GM19455 (cell line): ENCODE measurements around the gene BBS5.
"Not testable (repeated sequence)": the region's sequence is repeated elsewhere in the genome, so short reads cannot be mapped to it uniquely, and the experiment has no call there.

Source experiments
- ATAC-seq: cut with Tn5 transposase; IDR thresholded peaks from one replicate; pipeline ENCODE4 v1.9.1; 2021; ENCODE audit not compliant: unreplicated experiment

Gene BBS5

DNA sequence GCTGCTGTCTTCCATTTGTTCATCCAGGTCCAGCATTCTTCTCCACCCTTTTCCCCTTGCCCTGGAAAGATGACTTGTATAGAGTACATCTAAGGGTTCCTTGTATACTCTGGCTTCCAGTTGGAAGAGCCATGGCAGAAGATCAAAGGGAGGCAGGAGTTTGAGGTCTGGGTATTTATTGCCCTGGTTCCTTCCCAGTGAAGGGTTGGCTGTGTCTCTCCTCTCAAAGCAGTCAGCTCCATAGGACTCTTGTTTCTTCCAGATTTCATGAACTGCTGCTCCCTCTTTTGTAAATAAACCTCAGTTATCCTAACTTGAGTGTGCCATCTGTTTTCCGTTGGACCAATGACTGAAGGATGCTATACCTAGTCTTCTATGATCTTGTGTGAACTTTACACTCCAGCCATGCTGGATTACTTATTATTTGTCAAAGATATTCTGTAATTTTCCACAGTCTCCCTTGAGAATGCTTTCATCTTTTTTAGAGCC is 6.4 kb downstream of the BBS5 start:
- no peak for ATAC-seq

DNA sequence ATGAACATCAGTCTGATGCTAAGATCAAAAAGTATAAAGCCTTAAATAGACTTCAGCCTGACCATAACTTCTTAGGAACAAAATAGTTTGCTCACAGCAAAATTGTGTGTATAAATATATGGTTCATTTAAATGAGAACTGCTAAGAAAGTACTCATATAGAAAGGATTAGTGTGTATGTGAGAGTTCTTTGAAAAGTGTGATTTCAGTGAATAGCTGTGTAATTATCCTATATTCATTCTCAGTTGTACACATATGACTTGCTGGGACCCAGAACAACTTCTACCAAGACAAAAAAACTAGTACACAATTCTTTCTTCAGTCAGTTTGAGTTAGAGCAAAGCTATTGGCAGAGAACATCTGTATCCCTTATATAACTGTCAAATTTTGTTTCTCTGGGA is 7.2 kb downstream of the BBS5 start:
- no peak for ATAC-seq

DNA sequence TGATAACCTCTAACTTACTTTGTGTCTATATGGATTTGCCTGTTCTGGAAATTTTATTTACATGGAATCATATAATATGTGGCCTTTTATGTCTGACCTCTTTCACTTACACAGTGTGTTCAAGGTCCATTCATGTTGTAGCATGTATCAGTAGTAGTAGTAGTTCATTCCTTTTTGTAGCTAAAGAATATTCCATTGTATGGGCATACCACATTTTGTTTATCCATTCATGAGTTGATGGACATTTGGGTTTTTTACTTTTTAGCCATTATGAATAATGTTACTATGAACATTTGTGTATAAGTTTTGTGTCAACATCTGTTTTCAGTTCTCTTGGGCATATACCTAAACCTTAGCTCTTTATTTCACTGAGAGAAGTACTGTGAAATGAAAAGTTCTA is 11.5 kb downstream of the BBS5 start:
- ATAC-seq, result no peak

DNA sequence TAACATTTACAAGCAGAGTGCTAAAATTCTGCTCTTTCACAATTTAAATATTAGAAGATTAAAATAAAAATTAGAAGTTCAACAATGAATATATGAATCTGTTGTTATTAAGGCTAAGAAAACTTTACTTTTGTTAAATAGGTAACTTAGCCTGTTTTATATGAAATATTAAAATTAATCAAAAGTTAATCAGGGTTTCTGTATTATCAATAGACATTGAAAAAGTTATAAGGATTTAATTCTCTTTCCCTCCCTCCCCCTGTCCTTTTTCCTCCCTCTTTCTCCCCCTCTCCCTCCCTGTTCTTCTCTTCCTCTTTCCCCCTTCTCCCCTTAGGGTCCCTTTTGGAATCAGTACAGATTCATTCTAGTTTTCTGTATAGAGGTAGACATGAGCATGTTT is 12.1 kb downstream of the BBS5 start:
- no peak for ATAC-seq

DNA sequence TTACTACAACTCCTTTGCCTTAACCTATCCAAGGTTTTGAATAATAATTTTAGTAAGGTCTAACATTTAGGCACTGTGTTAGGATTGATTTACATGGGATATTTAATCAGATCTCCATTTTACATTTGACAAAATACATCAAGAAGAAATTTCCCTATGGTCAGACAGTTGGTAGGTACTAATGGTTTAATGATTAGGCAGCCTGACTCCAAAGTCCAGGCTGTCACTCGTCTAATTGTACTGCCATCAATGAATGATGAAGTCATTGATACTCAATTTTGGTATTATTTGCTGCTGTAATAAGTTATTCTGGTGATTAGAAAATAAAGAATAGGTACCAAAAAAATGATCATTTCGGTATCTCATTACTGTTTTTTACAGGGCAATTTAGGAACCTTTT is 14.1 kb downstream of the BBS5 start:
- ATAC-seq, result no peak

DNA sequence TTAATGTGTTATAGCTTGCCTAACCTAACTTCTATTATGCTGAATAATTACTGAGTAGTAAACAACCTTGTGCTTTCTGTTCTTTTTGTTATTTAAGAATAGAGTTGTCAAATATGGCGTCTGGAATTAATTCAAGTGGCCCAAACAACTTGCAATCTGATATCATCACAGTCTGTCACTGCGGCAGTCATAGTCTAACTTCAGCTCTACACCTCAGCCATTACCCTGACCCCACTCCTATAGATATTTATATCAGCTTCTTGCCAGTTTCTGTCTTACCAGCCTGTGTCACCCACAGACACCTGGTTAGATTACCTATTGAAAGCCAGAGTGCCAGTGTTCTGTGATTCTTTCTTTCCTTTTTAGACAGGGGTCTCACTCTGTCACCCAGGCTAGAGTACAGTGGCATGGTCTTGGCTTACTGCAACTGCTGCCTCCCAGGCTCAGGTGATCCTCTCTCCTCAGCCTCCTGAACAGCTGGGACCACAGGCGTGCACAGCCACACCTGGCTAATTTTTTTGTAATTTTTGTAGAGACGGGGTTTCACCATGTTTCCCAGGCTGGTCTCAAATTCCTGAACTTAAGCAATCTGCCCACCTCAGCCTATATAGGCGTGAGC is 16.1 kb downstream of the BBS5 start:
- no peak for ATAC-seq

DNA sequence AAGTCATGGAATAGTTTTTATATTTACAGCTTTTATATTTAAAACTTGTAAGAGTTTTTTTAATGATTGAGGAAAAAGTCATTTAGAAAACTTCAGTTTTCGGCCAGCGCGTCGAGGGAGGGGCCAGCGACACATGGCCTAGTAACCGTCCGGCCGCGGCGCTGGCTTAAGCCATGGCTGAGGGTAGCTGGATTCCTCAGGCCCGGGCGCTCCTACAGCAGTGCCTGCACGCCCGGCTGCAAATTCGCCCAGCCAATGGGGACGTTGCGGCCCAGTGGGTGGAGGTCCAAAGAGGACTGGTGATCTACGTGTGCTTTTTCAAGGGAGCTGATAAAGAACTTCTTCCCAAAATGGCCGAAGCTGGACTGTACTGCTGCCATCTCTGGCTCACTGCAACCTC is 25.4 kb downstream of the BBS5 start:
- ATAC-seq, result no peak

DNA sequence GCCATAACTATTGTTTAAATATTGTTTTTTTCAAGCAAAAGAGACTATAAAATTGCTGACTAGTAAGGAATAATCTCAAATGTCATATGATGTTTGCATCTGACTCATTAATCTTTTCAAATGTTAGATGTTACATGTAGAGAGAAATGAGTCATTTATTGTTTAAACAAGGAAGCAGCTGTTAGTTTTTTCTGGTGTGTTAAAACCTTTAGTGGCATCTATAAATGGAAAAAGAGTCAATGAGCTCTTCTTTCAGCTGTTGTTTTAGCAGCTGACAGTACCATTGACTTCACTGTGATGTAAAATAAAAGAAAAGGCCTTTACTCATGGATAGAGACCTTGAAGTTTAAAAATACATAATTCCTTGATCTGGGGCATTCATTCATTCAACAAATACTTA is 28.4 kb downstream of the BBS5 start:
- ATAC-seq, result no peak

DNA sequence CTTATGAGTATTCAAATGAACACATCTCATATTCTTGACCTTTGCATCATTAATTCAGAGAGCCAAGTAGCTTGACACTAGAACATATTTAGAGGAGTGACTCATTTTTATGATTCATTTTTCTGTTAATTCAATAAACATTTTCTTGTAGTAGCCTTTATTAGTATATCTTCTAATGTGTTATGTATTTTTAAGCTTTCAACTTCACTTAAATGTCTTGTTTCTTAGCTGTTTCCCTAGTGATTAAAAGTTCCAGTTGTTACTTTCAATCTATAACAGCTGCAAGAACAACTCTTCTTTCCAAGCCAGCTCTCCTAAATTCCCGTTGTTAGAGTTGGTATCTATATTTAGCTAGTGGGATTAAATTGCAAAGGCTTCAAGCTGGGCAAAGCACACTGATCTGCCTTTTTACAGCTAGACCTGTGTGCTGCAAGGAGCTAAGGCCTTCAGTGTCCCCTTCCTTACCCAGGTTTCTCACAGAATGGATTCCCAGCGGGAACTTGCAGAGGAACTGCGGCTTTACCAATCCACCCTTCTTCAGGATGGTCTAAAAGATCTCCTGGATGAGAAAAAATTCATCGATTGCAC is 30.1 kb downstream of the BBS5 start, which contains the start of gene KLHL41:
Gene KLHL41, plus strand, starts transcription at position 405 of the 588 bp plus-strand sequence. Its CDS starts 77 bp downstream, at position 482.
- no peak for ATAC-seq

DNA sequence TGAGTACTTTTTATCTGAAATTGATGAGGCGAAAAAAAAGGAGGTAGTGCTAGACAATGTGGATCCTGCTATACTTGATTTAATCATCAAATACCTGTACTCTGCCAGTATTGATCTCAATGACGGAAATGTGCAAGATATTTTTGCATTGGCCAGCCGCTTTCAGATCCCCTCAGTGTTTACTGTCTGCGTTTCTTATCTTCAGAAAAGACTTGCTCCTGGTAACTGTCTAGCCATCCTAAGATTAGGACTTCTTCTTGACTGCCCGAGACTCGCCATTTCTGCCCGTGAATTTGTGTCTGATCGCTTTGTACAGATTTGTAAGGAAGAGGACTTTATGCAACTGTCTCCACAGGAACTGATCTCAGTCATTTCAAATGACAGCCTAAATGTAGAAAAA is 30.7 kb downstream of the BBS5 start:
- ATAC-seq, result no peak

DNA sequence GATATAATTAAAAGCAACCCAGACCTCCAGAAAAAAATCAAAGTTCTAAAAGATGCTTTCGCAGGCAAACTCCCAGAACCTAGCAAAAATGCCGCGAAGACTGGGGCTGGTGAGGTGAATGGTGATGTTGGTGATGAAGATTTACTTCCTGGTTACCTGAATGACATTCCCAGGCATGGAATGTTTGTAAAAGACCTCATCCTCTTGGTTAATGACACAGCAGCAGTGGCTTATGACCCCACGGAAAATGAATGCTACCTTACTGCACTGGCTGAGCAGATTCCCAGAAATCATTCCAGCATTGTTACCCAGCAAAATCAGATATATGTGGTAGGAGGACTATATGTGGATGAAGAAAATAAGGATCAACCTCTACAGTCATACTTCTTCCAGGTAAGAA is 31.2 kb downstream of the BBS5 start:
- no peak for ATAC-seq

DNA sequence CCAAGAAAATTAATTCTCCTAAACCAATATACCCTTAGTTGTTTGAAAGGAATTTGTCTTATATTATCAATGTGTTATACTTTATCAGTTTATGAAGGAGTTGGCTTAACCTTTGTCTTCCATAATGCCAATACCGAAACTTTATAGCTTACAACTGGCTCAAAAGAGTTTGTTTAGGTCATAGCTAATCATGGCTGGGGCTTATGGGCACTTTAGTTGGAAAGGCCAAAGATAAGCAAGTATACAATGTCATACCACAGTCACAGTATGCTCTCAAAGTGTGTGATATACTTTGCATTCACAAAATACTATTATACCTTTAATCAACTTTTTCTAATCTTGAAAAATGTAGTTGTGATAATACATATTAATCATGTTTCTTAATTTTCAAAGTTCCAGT is 32.5 kb downstream of the BBS5 start:
- ATAC-seq, result no peak

DNA sequence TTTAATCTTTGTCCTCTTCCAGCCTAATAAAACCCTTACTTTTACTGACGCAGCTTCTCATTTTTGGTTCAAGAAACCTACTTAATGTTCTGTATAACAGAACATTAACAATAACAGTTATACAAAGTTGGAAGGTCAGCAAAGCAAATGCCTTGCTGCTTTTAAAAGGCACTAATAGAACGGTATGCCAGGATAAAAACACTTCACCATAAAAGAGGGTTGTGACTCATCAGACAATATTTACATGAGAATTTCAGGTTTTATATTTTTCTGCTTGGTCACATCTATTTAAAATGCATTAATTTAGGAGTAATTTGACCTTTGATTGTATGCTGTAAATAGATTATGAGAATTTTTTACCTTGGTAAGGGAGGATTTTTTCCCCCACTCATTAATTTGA is 33.2 kb downstream of the BBS5 start:
- no peak for ATAC-seq

DNA sequence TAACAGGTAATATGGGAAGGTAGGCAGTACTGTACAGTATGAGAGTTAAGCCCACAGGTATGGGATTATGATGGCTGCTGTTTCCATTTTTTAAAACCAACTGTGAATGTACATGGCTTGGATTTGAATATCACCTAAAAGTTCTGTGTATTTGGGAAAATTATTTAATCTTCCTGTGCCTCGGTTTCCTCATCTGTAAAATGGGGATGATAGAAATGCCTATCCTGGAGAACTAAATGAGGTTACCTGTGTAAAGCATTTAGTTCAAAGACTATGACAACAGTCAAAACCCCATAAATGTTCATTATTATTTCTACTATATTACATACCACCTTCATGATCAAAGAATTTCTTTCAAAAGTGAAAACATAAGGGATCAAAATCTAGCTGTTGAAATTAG is 33.8 kb downstream of the BBS5 start:
- no peak for ATAC-seq

DNA sequence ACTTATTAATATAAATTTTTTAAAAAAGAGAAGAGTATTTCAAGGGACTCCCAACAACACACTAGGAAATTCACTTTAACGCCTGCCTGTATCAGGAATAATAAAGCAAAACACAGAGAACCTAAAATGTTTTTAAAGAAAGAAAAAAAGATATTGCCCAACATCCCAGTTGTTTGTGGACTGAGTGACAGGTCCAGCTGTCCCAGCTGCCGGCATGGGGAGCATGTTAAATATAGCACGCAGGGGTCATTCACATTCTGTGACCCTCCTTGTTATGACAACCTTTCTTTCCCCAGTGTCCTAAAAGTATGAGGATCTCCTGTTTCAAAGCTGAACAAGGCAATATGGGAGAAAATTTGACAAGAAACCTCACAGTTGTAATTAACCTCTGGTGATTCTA is 34.6 kb downstream of the BBS5 start:
- no peak for ATAC-seq

DNA sequence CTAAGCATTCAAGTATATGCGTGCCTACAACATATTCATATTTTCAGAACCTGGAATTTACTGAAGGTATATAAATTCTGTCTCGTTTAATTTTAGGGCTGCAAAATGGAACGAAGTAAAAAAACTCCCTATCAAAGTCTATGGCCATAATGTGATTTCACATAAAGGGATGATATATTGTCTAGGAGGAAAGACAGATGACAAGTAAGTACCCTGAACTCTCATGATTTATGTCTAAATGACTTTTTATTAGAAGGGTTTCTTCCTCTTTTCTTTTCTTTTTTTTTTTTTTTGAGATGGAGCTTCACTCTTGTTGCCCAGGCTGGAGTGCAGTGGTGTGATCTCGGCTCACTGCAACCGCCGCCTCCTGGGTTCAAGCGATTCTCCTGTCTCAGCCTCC is 35.5 kb downstream of the BBS5 start:
- not testable (repeated sequence) for ATAC-seq

DNA sequence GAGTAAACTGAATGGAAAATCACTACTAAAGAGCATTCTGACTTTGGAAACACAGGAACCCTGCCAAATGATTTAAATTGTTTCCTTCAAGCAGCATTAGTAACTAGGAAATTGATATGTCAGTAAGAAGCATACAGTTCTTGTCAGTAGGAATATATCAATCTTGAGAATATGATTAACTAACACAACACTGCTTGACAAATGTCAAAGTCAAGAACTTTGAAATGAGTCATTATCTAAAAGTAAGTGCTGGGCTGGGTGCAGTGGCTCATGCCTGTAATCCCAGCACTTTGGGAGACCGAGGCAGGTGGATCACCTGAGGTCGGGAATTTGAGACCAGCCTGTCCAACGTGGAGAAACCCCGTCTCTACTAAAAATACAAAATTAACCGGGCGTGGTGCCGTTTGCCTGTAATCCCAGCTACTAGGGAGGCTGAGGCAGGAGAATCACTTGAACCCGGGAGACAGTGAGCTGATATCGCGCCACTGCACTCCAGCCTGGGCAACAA is 37.2 kb downstream of the BBS5 start:
- not testable (repeated sequence) for ATAC-seq

DNA sequence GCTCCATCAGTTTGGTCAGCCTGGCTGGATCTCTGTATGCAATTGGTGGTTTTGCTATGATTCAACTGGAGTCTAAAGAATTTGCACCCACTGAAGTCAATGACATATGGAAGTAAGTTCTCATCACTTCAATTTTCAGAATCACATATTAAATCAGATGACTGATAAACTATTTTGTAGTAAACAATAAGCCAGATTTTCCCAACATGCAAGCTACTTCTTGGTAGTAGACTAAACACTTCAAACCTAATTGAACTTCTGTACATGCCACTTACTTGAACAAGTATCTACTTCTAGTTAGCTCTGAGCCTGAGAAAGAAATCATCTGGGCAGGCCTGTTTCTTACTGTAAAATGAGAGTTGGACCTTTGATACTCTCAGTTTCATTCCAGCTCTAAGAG is 41.6 kb downstream of the BBS5 start:
- no peak for ATAC-seq

DNA sequence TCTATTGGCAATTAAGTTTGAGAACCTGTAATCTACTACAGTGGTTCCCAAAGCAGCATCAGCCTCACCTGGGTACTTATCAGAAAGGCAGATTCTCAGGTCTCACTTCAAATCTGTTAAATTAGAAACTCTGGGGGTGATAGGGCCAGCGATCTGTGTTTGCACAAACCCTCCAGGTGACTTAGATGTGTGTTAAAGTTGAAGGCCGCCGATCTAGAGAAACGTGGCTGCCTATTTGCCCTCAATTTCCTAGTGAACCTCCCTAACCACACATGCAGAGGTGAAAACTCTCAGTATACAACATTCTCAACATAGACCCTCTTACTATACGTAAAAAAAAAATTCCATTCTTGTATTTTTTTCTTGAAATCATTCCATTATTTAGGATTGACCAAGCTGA is 44.4 kb downstream of the BBS5 start:
- ATAC-seq, result no peak

DNA sequence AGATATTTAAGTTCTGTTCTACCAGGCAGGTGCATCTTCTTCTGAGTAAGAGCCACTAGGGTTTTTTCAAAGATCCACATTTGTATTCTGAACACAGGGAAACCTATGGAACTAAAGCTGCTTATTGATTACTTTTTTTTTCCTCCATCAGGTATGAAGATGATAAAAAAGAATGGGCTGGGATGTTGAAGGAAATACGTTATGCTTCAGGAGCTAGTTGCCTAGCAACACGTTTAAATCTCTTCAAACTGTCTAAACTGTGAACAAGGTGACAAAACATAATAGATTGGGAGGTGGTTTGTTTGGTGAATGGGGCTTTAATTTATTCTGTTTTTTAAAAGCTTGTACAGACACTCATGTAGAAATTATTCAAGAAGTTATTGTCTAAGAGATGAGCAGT is 46.1 kb downstream of the BBS5 start:
- no peak for ATAC-seq

DNA sequence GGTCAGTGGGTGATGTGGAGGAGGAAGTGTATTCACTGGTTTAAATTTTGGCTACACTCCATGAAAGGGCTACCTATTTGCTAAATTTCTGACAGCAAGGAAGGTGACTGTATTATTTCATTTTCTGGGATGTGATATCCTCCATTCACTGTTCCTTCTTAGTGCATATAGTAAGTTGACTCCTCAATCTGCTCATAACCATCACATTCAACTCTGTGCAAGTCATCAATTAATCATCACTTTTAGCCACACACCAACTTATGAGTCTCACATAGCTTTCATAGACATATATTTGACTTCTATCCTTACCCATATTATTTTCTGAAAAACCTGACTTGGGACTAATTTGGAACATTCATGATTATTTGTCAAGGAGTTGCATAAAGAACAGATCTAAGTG is 47.2 kb downstream of the BBS5 start:
- ATAC-seq, result no peak

DNA sequence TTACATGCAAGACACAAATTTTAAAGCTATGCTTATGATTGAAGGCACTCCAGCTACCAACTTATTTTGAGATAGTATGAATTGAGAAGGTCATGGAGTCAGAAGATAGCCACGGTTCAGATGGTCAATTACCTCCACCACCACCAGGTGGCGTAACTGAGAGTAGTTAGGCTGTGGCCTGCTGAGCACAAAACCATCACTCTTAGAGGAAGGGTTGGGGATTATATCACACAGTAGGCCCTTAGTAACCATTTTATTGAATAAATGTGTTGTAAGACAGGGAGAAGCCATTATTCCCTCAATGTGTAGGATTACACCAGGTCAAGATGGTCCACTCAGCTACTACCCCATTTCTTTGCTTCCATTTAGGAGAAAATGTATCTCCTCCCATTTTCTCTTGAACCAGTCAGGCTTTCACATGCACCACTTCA is 49.0 kb downstream of the BBS5 start:
- ATAC-seq, result peak; percentile 94

DNA sequence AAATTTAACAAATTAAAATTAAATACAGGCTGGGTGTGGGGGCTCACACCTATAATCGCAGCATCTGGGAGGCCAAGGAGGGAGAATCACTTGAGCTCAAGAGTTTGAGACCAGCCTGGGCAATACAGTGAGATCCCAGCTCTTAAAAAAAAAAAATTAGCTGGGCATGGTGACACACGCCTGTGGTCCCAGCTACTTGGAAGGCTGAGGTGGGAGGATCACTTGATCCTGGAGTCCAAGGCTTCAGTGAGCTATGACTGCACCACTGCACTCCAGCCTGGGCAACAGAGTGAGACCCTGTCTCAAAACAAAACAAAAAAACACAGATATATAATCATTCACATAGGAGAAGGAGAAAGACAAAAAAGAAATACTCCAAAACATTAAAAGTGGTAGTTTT is 60.2 kb downstream of the BBS5 start:
- ATAC-seq, result not testable (repeated sequence)
